Prostate gland (tissue), 2 donors: ENCODE measurements around the gene SZRD1. TPM values are rescaled to one million over a fixed set of nuclear protein-coding genes. Genes with fewer than 3 reads are reported as not detected.
"Not testable (repeated sequence)": the region's sequence is repeated elsewhere in the genome, so short reads cannot be mapped to it uniquely, and the experiment has no call there.

Experiments
- DNase-seq: peaks from one replicate; pipeline ENCODE4 v3.0.0-alpha.2; 2019; ENCODE audit warnings: low spot score
- H3K27ac ChIP-seq, 2 donors: fragments of 200-600 bp; sonication (generic); 2 replicates each; pipeline ENCODE4 v1.5.1; 2017 to 2019
- H3K27me3 ChIP-seq: fragments of 200-600 bp; sonication (generic); replicated peaks from 2 replicates; pipeline ENCODE4 v1.5.1; 2019; ENCODE audit not compliant: insufficient read depth
- H3K36me3 ChIP-seq, 2 donors: fragments of 200-600 bp; sonication (generic); 1 replicate in 1 of 2; 2 replicates in 1 of 2; pipeline versions ENCODE4 v1.5.1 to v1.8.1; 2017 to 2019
- H3K4me1 ChIP-seq: fragments of 200-600 bp; sonication (generic); replicated peaks from 2 replicates; pipeline ENCODE4 v1.5.1; 2019
- H3K4me3 ChIP-seq, 2 donors: fragments of 200-600 bp; sonication (generic); 2 replicates each; pipeline ENCODE4 v1.5.1; 2017 to 2019
- H3K9me3 ChIP-seq: fragments of 200-600 bp; sonication (generic); 2 replicates; pipeline ENCODE4 v1.5.1; 2017
- CTCF ChIP-seq, 4 experiments: fragments of 200-600 bp in 2 of 4; fragments of 450-650 bp in 2 of 4; sonication (generic) in 2 of 4; IDR thresholded peaks; 1 replicate in 3 of 4; 2 replicates in 1 of 4; pipeline ENCODE4 v1.5.1; 2016 to 2019; ENCODE audit warnings: antibody characterized with exemption in 4 of 4, mild to moderate bottlenecking in 2 of 4, moderate library complexity in 2 of 4
- POLR2A ChIP-seq: fragments of 450-650 bp; IDR thresholded peaks from one replicate; pipeline ENCODE4 v1.6.1; 2016; ENCODE audit warnings: antibody characterized with exemption, mild to moderate bottlenecking
- POLR2AphosphoS5 ChIP-seq: sonication (generic); formaldehyde crosslinking; IDR thresholded peaks from one replicate; pipeline ENCODE4 v1.6.1; 2017; ENCODE audit warnings: antibody characterized with exemption
- WGBS: methylation state at CpG from one replicate; pipeline ENCODE4 v1.1.5; 2018; 5-methylcytosine and 5-hydroxymethylcytosine counted together
- intact Hi-C: fragments of 100-400 bp; cut with DNase I; formaldehyde crosslinking; loops from one replicate; pipeline ENCODE4 v1.14.2; 2022
- total RNA-seq, 2 donors: library from RNA; depleted of rRNA; stranded (reverse); fragments of >200 nt; gene quantifications; one replicate each; pipeline ENCODE4 v1.1.0, GENCODE V29; 2016

SZRD1 gene
- total RNA-seq, 2 donors from 2014 or later = 64.8 to 78.6 TPM

- no peaks in the 10 kb centered on the region for H3K9me3 ChIP-seq
- peak; percentile 97 for TF ChIP-seq POLR2A
- peak in 3 of 4 experiments; percentile 31 to 64 (median 61) for TF ChIP-seq CTCF (IDR thresholded peaks at IDR 0.05)
- TF ChIP-seq POLR2AphosphoS5 = no peak
- peak within 1 kb of the TSS; percentile 97 to 99 for H3K4me3 ChIP-seq
- peaks cover 3% of the 10 kb centered on the region for H3K4me1 ChIP-seq
- peak; percentile 85 for DNase-seq
- intact Hi-C loops = loop anchor here (5.0 kb wide), 3 partner anchors 105 to 270 kb away; no protein-coding TSS in a partner anchor
- H3K27ac ChIP-seq = peak within 1 kb of the TSS; percentile 96 to 98
- H3K36me3 ChIP-seq = no peaks in the 10 kb centered on the region
- no peaks in the 10 kb centered on the region for H3K27me3 ChIP-seq
- under 1% methylated on average over 79 of the region's 81 CpGs for WGBS
These were observed 14.8 kb upstream of the SZRD1 start, which contains the start of gene FBXO42 for GRCh38 chr1:16351994-16352841. TSS of gene FBXO42 (minus strand) at chr1:16352480. CDS start at chr1:16315418, 37,062 bp downstream.

GRCh38 chr1:16352842-16353535 is 14.1 kb upstream of the SZRD1 start:
- no peaks in the 10 kb centered on the region for H3K27me3 ChIP-seq
- peak overlapping the region; percentile 97 to 99 for H3K4me3 ChIP-seq
- no peaks in the 10 kb centered on the region for H3K9me3 ChIP-seq
- TF ChIP-seq POLR2A (no peak), POLR2AphosphoS5 (no peak), CTCF (IDR thresholded peaks at IDR 0.05) (no peak)
- intact Hi-C loops = loop anchor here (5.0 kb wide), 3 partner anchors 106 to 271 kb away; no protein-coding TSS in a partner anchor
- H3K36me3 ChIP-seq = no peaks in the 10 kb centered on the region
- DNase-seq = peak; percentile 15
- H3K27ac ChIP-seq = peak overlapping the region; percentile 96 to 98
- WGBS = 57% methylated on average over 11 of the region's 11 CpGs
- peaks cover 3% of the 10 kb centered on the region for H3K4me1 ChIP-seq

DNA sequence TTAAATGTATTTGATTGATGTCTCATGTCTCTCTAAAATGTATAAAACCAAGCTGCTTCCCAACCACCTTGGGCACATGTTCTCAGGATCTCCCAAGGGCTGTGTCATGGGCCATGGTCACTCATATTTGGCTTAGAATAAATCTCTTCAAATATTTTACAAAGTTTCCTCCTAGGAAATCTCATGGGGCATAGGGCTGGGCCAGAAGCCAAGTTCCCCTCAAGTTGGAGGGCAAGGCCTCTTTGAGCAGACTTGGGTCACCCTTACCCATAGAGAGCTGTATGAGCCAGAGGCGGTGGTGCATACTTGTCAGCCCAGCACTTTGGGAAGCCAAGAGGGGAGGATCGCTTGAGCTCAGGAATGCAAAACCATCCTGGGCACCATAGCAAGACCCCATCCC is 12.4 kb upstream of the SZRD1 start:
- no peak for DNase-seq
- WGBS = 100% methylated on average over 2 of the region's 2 CpGs
- Histone ChIP-seq H3K9me3 (no peaks in the 10 kb centered on the region), H3K27ac (no peak overlapping the region), H3K36me3 (no peaks in the 10 kb centered on the region), H3K4me1 (peaks cover 3% of the 10 kb centered on the region), H3K4me3 (no peak overlapping the region), H3K27me3 (no peaks in the 10 kb centered on the region)
- TF ChIP-seq POLR2AphosphoS5 = no peak
- no peak for TF ChIP-seq POLR2A
- TF ChIP-seq CTCF (IDR thresholded peaks at IDR 0.05) = no peak
- intact Hi-C loops = loop anchor here (5.0 kb wide), 3 partner anchors 107 to 272 kb away; no protein-coding TSS in a partner anchor

DNA sequence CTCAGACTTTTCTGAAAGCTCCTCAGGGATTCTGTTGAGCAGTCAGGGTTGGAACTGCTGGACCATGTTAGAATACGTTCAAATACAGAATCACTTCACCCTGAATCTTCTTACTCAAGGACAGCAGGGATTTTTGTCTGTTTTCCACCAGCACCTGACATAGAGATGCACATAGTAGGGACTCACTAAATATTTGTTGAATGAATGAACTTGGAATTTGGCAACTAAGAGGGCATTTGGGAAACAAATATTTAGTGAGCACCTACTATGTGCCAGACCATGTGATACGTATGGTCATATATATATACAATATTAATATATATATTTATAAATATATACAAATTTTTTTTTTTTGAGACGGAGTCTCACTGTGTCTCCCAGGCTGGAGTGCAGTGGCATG is 10.2 kb upstream of the SZRD1 start:
- WGBS = 87% methylated on average over 3 of the region's 3 CpGs
- H3K4me3 ChIP-seq = no peak overlapping the region
- intact Hi-C loops = no loop called here
- no peak overlapping the region for H3K27ac ChIP-seq
- TF ChIP-seq POLR2AphosphoS5 (no peak), POLR2A (no peak), CTCF (IDR thresholded peaks at IDR 0.05) (no peak)
- H3K9me3 ChIP-seq = no peaks in the 10 kb centered on the region
- DNase-seq = no peak
- H3K27me3 ChIP-seq = no peaks in the 10 kb centered on the region
- no peaks in the 10 kb centered on the region for H3K4me1 ChIP-seq
- no peaks in the 10 kb centered on the region for H3K36me3 ChIP-seq

DNA sequence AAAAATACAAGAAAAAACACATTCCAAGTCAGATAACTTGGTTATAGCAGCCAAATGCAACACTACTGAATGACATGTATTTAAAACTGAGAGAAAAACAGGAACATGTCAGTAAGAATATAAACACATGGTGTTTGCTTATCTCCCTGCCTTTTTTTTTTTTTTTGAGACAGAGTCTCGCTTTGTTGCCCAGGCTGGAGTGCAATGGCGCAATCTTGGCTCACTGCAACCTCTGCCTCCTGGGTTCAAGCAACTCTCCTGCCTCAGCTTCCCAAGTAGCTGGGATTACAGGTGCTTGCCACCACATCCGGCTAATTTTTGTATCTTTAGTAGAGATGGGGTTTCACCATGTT is 1.9 kb upstream of the SZRD1 start:
- DNase-seq, H3K27ac ChIP-seq, H3K4me1 ChIP-seq, H3K9me3 ChIP-seq, H3K27me3 ChIP-seq, H3K36me3 ChIP-seq, H3K4me3 ChIP-seq: not testable (repeated sequence)
- intact Hi-C loops = loop anchor here (5.0 kb wide), 1 partner anchor 288 kb away; no protein-coding TSS in a partner anchor
- 54% methylated on average over 3 of the region's 3 CpGs for WGBS
